Neural cell (in vitro differentiated cells): ENCODE data around the gene SEC14L6.

ENCODE experiments used
- EP300 ChIP-seq: fragments of 450-650 bp; conservative IDR thresholded peaks from 2 replicates; pipeline ENCODE4 v1.6.1; 2014; ENCODE audit warnings: antibody characterized with exemption, mild to moderate bottlenecking, moderate library complexity; ENCODE audit not compliant: poor library complexity, severe bottlenecking
- MXI1 ChIP-seq: fragments of 450-650 bp; conservative IDR thresholded peaks from 2 replicates; pipeline ENCODE4 v1.6.1; 2014; ENCODE audit warnings: antibody characterized with exemption, mild to moderate bottlenecking; ENCODE audit not compliant: poor library complexity, severe bottlenecking
- POLR2AphosphoS5 ChIP-seq: IDR thresholded peaks from 2 replicates; pipeline ENCODE4 v1.6.1; 2012
- TF ChIP-seq, protein P1 (sequence below): fragments of 450-650 bp; IDR thresholded peaks from 2 replicates; pipeline ENCODE4 v1.5.1; 2014; ENCODE audit warnings: antibody characterized with exemption, mild to moderate bottlenecking, moderate library complexity; ENCODE audit not compliant: poor library complexity, severe bottlenecking

DNA sequence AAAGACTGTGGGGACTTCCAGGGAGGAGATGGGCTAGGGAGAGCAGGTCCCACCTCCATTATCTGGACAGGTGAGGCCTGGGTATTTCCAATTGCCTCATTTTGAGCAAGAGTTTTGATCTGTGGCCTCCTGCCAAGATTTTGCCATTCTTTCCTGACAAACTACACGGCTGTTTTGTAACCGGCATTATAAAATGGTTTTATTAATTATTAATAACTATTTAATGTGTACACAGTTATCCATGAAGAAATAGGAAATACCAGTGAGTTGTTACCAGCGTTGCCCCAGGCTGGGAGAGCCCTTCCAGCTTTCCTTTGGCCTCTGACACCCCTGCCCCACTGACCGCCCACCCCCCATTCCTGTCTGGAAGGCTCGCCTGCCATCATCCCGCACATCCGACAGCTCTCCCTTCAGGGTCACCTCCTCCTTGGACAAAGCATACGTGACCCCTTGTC, 59.9 kb downstream of the SEC14L6 start:
- TF ChIP-seq, protein P1, sequence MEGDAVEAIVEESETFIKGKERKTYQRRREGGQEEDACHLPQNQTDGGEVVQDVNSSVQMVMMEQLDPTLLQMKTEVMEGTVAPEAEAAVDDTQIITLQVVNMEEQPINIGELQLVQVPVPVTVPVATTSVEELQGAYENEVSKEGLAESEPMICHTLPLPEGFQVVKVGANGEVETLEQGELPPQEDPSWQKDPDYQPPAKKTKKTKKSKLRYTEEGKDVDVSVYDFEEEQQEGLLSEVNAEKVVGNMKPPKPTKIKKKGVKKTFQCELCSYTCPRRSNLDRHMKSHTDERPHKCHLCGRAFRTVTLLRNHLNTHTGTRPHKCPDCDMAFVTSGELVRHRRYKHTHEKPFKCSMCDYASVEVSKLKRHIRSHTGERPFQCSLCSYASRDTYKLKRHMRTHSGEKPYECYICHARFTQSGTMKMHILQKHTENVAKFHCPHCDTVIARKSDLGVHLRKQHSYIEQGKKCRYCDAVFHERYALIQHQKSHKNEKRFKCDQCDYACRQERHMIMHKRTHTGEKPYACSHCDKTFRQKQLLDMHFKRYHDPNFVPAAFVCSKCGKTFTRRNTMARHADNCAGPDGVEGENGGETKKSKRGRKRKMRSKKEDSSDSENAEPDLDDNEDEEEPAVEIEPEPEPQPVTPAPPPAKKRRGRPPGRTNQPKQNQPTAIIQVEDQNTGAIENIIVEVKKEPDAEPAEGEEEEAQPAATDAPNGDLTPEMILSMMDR, result no peak
- TF ChIP-seq MXI1 (no peak), EP300 (no peak), POLR2AphosphoS5 (no peak)
